IMR-90 (cell line): ENCODE results near the gene CD19. TPM values are rescaled to one million over a fixed set of nuclear protein-coding genes. Genes with fewer than 3 reads are reported as not detected.

Source experiments
- ATAC-seq: fragments of 200-7000 bp; cut with Tn5 transposase; 2 replicates; pipeline ENCODE4 v1.9.1; 2020; ENCODE audit warnings: low read depth, mild to moderate bottlenecking, moderate library complexity
- BruUV-seq: library from RNA; stranded (reverse); fragments of 400-500 nt; replicated peaks from 2 replicates; lab custom pipeline; 2021; lab: Mats Ljungman, UMichigan
- CTCF ChIA-PET: fragments of 300-600 bp; formaldehyde crosslinking; extraction: SDS; loops from one replicate; lab custom pipeline; 2021; ENCODE audit warnings: antibody characterized with exemption; lab: Yijun Ruan, JAX
- POLR2A ChIA-PET: fragments of 300-600 bp; sonication (Branson Sonifier 250); formaldehyde crosslinking; loops from one replicate; lab custom pipeline; 2022; ENCODE audit warnings: antibody characterized with exemption; ENCODE audit not compliant: unreplicated experiment; lab: Charles Lee
- DNase-seq: peaks from one replicate; pipeline ENCODE4 v3.0.0; 2013
- H2AFZ ChIP-seq: replicated peaks from 2 replicates; pipeline ENCODE3; 2013; ENCODE audit warnings: low read length, mild to moderate bottlenecking; ENCODE audit not compliant: poor library complexity
- H2AK5ac ChIP-seq: 2 replicates; pipeline ENCODE4 v1.6.1; 2013; ENCODE audit warnings: low read depth, low read length, inconsistent platforms
- H2AK9ac ChIP-seq: replicated peaks from 2 replicates; pipeline ENCODE3; 2013; ENCODE audit warnings: mild to moderate bottlenecking, low read depth, low read length, moderate library complexity; ENCODE audit not compliant: poor library complexity
- H2BK120ac ChIP-seq: 2 replicates; pipeline ENCODE4 v1.6.1; 2013; ENCODE audit warnings: low read depth, low read length, inconsistent platforms
- H2BK15ac ChIP-seq: 3 replicates; pipeline ENCODE4 v1.6.1; 2013; ENCODE audit warnings: low read depth, low read length, inconsistent platforms
- H2BK20ac ChIP-seq: 2 replicates; pipeline ENCODE4 v1.6.1; 2013; ENCODE audit warnings: low read depth, mild to moderate bottlenecking, inconsistent platforms, low read length, moderate library complexity
- H2BK5ac ChIP-seq: 2 replicates; pipeline ENCODE4 v1.6.1; 2013; ENCODE audit warnings: mild to moderate bottlenecking, low read depth, low read length, inconsistent platforms; ENCODE audit not compliant: poor library complexity, severe bottlenecking
- H3K14ac ChIP-seq: replicated peaks from 2 replicates; pipeline ENCODE4 v1.6.1; 2013; ENCODE audit warnings: low read depth, low read length, inconsistent platforms
- H3K18ac ChIP-seq: 2 replicates; pipeline ENCODE4 v1.6.1; 2013; ENCODE audit warnings: low read depth, low read length, control low read depth
- H3K23ac ChIP-seq: 2 replicates; pipeline ENCODE4 v1.6.1; 2013; ENCODE audit warnings: low read depth, low read length, inconsistent platforms
- H3K27ac ChIP-seq: 2 replicates; pipeline ENCODE4 v1.5.1; 2013; ENCODE audit warnings: mild to moderate bottlenecking, control low read depth, low read length; ENCODE audit not compliant: insufficient read depth
- H3K27me3 ChIP-seq: 2 replicates; pipeline ENCODE4 v1.6.1; 2013; ENCODE audit warnings: low read length; ENCODE audit not compliant: control insufficient read depth, insufficient read depth
- H3K36me3 ChIP-seq: 2 replicates; pipeline ENCODE4 v1.6.1; 2013; ENCODE audit warnings: low read length, mixed read lengths; ENCODE audit not compliant: control insufficient read depth, insufficient read depth
- H3K4ac ChIP-seq: 2 replicates; pipeline ENCODE4 v1.6.1; 2013; ENCODE audit warnings: low read depth, low read length, inconsistent platforms
- H3K4me1 ChIP-seq: 2 replicates; pipeline ENCODE4 v1.6.1; 2013; ENCODE audit warnings: low read length, mixed read lengths; ENCODE audit not compliant: control insufficient read depth, insufficient read depth
- H3K4me2 ChIP-seq: 2 replicates; pipeline ENCODE4 v1.6.1; 2013; ENCODE audit warnings: low read depth, mild to moderate bottlenecking, control low read depth, low read length, moderate library complexity
- H3K4me3 ChIP-seq: 2 replicates; pipeline ENCODE4 v1.5.1; 2013; ENCODE audit warnings: low read depth, mild to moderate bottlenecking, control low read depth, low read length, moderate library complexity; ENCODE audit not compliant: insufficient read depth
- H3K56ac ChIP-seq: 2 replicates; pipeline ENCODE4 v1.6.1; 2013; ENCODE audit warnings: low read length, inconsistent platforms; ENCODE audit not compliant: insufficient read depth; ENCODE audit errors: extremely low read depth
- H3K79me1 ChIP-seq, 2 experiments: 2 replicates each; pipeline ENCODE4 v1.6.1; 2013; ENCODE audit warnings: low read length in 2 of 2, inconsistent platforms in 1 of 2, low read depth in 1 of 2
- H3K9ac ChIP-seq: 2 replicates; pipeline ENCODE4 v1.6.1; 2013; ENCODE audit warnings: low read depth, low read length, control low read depth
- H3K9me1 ChIP-seq: 2 replicates; pipeline ENCODE4 v1.6.1; 2013; ENCODE audit warnings: low read length, inconsistent platforms; ENCODE audit not compliant: insufficient read depth
- H3K9me3 ChIP-seq: 2 replicates; pipeline ENCODE4 v1.6.1; 2013; ENCODE audit warnings: low read length; ENCODE audit not compliant: control insufficient read depth, insufficient read depth
- H4K20me1 ChIP-seq: 2 replicates; pipeline ENCODE4 v1.6.1; 2013; ENCODE audit warnings: low read length, inconsistent platforms; ENCODE audit not compliant: insufficient read depth
- H4K5ac ChIP-seq: 2 replicates; pipeline ENCODE4 v1.6.1; 2013; ENCODE audit warnings: mild to moderate bottlenecking, low read depth, low read length, control low read depth
- H4K8ac ChIP-seq, 2 experiments: 2 replicates each; pipeline ENCODE4 v1.6.1; 2013; ENCODE audit warnings: low read depth in 2 of 2, low read length in 2 of 2, control low read depth in 1 of 2, inconsistent platforms in 1 of 2
- H4K91ac ChIP-seq: 2 replicates; pipeline ENCODE4 v1.6.1; 2013; ENCODE audit warnings: low read depth, low read length, inconsistent platforms; ENCODE audit not compliant: insufficient read depth
- BHLHE40 ChIP-seq: fragments of 150-350 bp; IDR thresholded peaks from 2 replicates; pipeline ENCODE4 v1.6.1; 2016; ENCODE audit warnings: mild to moderate bottlenecking, low read depth, low read length
- CEBPB ChIP-seq: IDR thresholded peaks from 2 replicates; pipeline ENCODE4 v1.6.1; 2012; ENCODE audit warnings: low read depth, low read length, improper control_type of control experiment
- CHD1 ChIP-seq: IDR thresholded peaks from 2 replicates; pipeline ENCODE4 v1.6.1; 2012; ENCODE audit warnings: low read depth, low read length, improper control_type of control experiment
- CTCF ChIP-seq: conservative IDR thresholded peaks from 2 replicates; pipeline ENCODE4 v1.5.1; 2012; ENCODE audit warnings: mild to moderate bottlenecking, low read depth, low read length, improper control_type of control experiment
- ELK1 ChIP-seq: fragments of 150-350 bp; IDR thresholded peaks from 2 replicates; pipeline ENCODE4 v1.6.1; 2016; ENCODE audit warnings: low read depth, mild to moderate bottlenecking, low read length, moderate library complexity, borderline replicate concordance
- FOS ChIP-seq: fragments of 150-350 bp; IDR thresholded peaks from 2 replicates; pipeline ENCODE4 v1.6.1; 2016; ENCODE audit warnings: low read depth, low read length
- MAFK ChIP-seq: IDR thresholded peaks from 2 replicates; pipeline ENCODE4 v1.6.1; 2012; ENCODE audit warnings: low read depth, low read length, improper control_type of control experiment
- MAZ ChIP-seq: IDR thresholded peaks from 2 replicates; pipeline ENCODE4 v1.6.1; 2012; ENCODE audit warnings: low read depth, mild to moderate bottlenecking, low read length, improper control_type of control experiment, moderate library complexity, borderline replicate concordance
- MXI1 ChIP-seq: IDR thresholded peaks from 2 replicates; pipeline ENCODE4 v1.6.1; 2012; ENCODE audit warnings: low read depth, mild to moderate bottlenecking, low read length, moderate library complexity, borderline replicate concordance
- NFE2L2 ChIP-seq: fragments of 150-350 bp; IDR thresholded peaks from 2 replicates; pipeline ENCODE4 v1.6.1; 2016; ENCODE audit warnings: low read depth, mild to moderate bottlenecking, low read length
- POLR2A ChIP-seq: IDR thresholded peaks from 2 replicates; pipeline ENCODE4 v1.6.1; 2012; ENCODE audit warnings: mild to moderate bottlenecking, low read depth, low read length
- RAD21 ChIP-seq: IDR thresholded peaks from 2 replicates; pipeline ENCODE4 v1.6.1; 2012; ENCODE audit warnings: low read length, improper control_type of control experiment
- RCOR1 ChIP-seq: IDR thresholded peaks from 2 replicates; pipeline ENCODE4 v1.6.1; 2012; ENCODE audit warnings: mild to moderate bottlenecking, low read length, improper control_type of control experiment; ENCODE audit not compliant: insufficient replicate concordance
- RFX5 ChIP-seq: IDR thresholded peaks from 2 replicates; pipeline ENCODE4 v1.8.0; 2012; ENCODE audit warnings: low read depth, mild to moderate bottlenecking, low read length, moderate library complexity
- SMC3 ChIP-seq: fragments of 150-350 bp; IDR thresholded peaks from 2 replicates; pipeline ENCODE4 v1.6.1; 2016; ENCODE audit warnings: low read depth, mild to moderate bottlenecking, antibody characterized with exemption, low read length, moderate library complexity
- WGBS, 2 experiments: methylation state at CpG; one replicate each; pipeline versions ENCODE4 v1.1.5 to v1.1.7; 2013; ENCODE audit warnings: missing lambda C conversion rate in 2 of 2; ENCODE audit not compliant: insufficient read length in 1 of 2; ENCODE audit errors: extremely low coverage in 2 of 2; 5-methylcytosine and 5-hydroxymethylcytosine counted together
- dilution Hi-C: fragments of 300-500 bp; cut with HindIII; formaldehyde crosslinking; loops from one replicate; pipeline ENCODE4 v1.14.3; 2018; ENCODE audit warnings: low sequenced_read_pairs; ENCODE audit not compliant: unreplicated experiment
- in situ Hi-C: fragments of 300-500 bp; cut with MboI; formaldehyde crosslinking; loops from 3 replicates; pipeline ENCODE4 v1.14.3; 2019; ENCODE audit warnings: low sequenced_read_pairs, inconsistent platforms, mixed read lengths
- intact Hi-C: fragments of 100-400 bp; cut with micrococcal nuclease; formaldehyde crosslinking; loops from 2 replicates; pipeline ENCODE4 v1.10.0; 2022
- polyA plus RNA-seq, 3 experiments: library from polyadenylated mRNA; depleted of rRNA; stranded (reverse); fragments of >200 nt; gene quantifications; 2 replicates each; pipeline ENCODE4 v1.2.3, GENCODE V29; 2012; ENCODE audit warnings: low replicate concordance in 1 of 3
- total RNA-seq: library from RNA; depleted of rRNA; stranded (reverse); fragments of >200 nt; gene quantifications from 2 replicates; pipeline ENCODE4 v1.2.3, GENCODE V29; 2012

Gene CD19
- total and polyA plus RNA-seq, 2 of the 4 experiments (the other 2 are of a cell fraction): not detected

GRCh38 chr16:28982418-28982817 is 50.6 kb downstream of the CD19 start:
- H2AK9ac ChIP-seq: no peak overlapping the region
- no peak overlapping the region for H2BK15ac ChIP-seq
- peaks cover 1% of the 10 kb centered on the region; the same call in 1 of the 2 replicates for H3K9me1 ChIP-seq
- in situ Hi-C loops: no loop called here
- no peaks in the 10 kb centered on the region for H3K4me1 ChIP-seq
- H3K4me3 ChIP-seq: no peak overlapping the region
- no peak overlapping the region for H3K18ac ChIP-seq
- no peak overlapping the region for H4K8ac ChIP-seq
- 0 out of 2 replicates have a peak, but pooled peaks cover 3% of the 10 kb centered on the region for H4K20me1 ChIP-seq
- no peak overlapping the region for H3K9ac ChIP-seq
- H4K91ac ChIP-seq: no peak overlapping the region
- intact Hi-C loops: no loop called here
- no peak overlapping the region for H2BK5ac ChIP-seq
- H3K9me3 ChIP-seq: peaks cover 5% of the 10 kb centered on the region
- no peak overlapping the region for H3K14ac ChIP-seq
- no peak overlapping the region for H3K4me2 ChIP-seq
- no CpG with 5 or more reads among the region's 10 CpGs for WGBS, 2 experiments
- no peak overlapping the region for H4K5ac ChIP-seq
- dilution Hi-C loops: no loop called here
- H2AK5ac ChIP-seq: no peak overlapping the region
- CTCF ChIA-PET: no interaction called here
- H2BK120ac ChIP-seq: no peak overlapping the region
- H2BK20ac ChIP-seq: no peak overlapping the region
- ATAC-seq (no peak), DNase-seq (no peak)
- BruUV-seq: no TSS peak
- peaks cover 70% of the 10 kb centered on the region for H3K36me3 ChIP-seq
- H2AFZ ChIP-seq: no peak overlapping the region
- TF ChIP-seq SMC3: no peak
- no peak for TF ChIP-seq MXI1
- TF ChIP-seq BHLHE40: no peak
- no peak for TF ChIP-seq ELK1
- TF ChIP-seq MAFK: no peak
- no peak for TF ChIP-seq CEBPB
- no peak for TF ChIP-seq MAZ
- TF ChIP-seq CHD1: no peak
- no peak for TF ChIP-seq FOS
- TF ChIP-seq RAD21: no peak
- TF ChIP-seq POLR2A: no peak
- no peak for TF ChIP-seq NFE2L2
- no peak for TF ChIP-seq RCOR1
- TF ChIP-seq RFX5: no peak
- no peak for TF ChIP-seq CTCF
- H3K56ac ChIP-seq: no peak overlapping the region
- H3K27ac ChIP-seq: no peak overlapping the region
- no peak overlapping the region for H3K23ac ChIP-seq
- no peak overlapping the region for H3K4ac ChIP-seq
- POLR2A ChIA-PET: no interaction called here
- H3K79me1 ChIP-seq: peaks cover 6 to 26% of the 10 kb centered on the region in 2 experiments; a peak in 3 of 4 replicates
- H3K27me3 ChIP-seq: no peaks in the 10 kb centered on the region
